ENCODE results near the gene RCVRN.

DNA sequence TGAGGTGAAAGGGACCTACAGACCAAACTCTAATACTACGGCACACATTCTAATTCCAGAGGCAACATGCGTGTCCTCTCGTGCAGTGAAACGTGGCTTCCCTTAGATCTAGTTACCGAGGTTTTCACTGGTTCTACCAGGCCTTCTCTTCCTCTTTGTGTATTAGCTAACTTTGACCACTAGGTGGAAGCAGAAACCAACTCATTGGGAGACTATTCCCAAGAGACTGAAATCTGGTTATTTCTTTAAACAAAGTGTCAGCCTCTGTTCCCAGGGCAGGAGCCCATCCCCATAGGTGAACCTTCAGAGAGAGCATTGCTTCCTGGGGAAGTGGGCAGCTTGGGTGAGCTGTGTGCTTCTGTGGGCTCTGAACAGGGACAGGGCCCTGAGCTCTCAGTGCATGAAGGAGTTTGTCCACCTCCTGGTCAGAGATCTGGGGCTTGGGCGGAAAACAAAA, 19.7 kb upstream of the RCVRN start:
- TF ChIP-seq, protein P1, sequence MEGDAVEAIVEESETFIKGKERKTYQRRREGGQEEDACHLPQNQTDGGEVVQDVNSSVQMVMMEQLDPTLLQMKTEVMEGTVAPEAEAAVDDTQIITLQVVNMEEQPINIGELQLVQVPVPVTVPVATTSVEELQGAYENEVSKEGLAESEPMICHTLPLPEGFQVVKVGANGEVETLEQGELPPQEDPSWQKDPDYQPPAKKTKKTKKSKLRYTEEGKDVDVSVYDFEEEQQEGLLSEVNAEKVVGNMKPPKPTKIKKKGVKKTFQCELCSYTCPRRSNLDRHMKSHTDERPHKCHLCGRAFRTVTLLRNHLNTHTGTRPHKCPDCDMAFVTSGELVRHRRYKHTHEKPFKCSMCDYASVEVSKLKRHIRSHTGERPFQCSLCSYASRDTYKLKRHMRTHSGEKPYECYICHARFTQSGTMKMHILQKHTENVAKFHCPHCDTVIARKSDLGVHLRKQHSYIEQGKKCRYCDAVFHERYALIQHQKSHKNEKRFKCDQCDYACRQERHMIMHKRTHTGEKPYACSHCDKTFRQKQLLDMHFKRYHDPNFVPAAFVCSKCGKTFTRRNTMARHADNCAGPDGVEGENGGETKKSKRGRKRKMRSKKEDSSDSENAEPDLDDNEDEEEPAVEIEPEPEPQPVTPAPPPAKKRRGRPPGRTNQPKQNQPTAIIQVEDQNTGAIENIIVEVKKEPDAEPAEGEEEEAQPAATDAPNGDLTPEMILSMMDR (IDR thresholded peaks at IDR 0.05) = peak; percentile 81 to 91 (median 85)
- no peak for TF ChIP-seq POLR2A (IDR thresholded peaks at IDR 0.05)

Measured in testis (tissue), 2 donors.